Superior temporal gyrus (tissue), 1 donor: ENCODE measurements around the gene DENND4B.
"Not testable (repeated sequence)": the region's sequence is repeated elsewhere in the genome, so short reads cannot be mapped to it uniquely, and the experiment has no call there.

ENCODE experiments used
- DNase-seq: peaks from one replicate; pipeline ENCODE4 v3.0.0-alpha.2; 2016; ENCODE audit errors: extremely low spot score

Gene DENND4B

DNA sequence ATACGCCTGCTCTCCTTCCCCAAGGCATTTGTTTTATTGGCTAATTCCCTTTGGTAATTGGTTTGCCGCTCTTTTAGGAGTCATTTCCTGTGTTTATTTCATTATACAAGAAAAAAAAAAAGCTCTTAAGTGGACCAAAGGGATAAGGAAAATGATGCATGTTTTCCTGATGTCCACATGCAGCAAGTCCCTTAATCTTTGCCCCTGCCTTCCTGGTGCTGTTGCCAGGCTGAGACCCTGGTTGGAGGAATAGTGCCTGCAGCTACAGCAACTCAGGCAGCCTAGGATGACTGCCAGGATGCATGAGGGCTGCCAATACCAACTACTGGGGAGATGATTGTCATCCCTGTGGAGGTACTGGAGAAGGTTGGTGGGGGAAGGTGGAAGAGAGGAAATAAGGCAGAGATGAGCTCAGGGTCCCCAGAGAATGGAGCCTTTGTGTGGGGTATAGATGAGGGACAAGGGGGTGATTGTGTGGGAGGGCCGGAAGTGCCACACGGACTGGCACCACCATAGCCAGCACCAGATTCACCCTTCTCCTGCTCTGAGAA, 17.7 kb downstream of the DENND4B start:
- DNase-seq = peak; percentile 94

DNA sequence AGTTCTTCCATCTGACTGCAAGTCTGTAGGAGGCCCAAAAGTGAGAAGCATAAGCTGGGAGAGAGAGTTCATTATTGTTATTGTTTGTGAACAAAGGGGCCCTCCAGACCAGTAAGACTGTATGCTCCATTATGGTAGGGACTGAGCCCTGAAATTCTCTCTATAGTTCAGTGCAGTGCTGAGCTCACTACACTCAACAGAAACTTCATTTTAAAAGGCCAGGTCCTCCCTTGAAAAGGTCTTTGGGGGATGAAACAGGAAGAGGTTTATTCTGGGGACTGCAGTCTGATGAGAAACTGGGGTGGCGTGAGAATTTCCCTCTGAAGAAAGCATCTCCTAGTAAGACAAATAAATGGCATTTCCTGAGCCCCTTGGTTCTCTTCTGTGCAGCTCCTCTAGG, 18.3 kb downstream of the DENND4B start:
- peak; percentile 54 for DNase-seq

DNA sequence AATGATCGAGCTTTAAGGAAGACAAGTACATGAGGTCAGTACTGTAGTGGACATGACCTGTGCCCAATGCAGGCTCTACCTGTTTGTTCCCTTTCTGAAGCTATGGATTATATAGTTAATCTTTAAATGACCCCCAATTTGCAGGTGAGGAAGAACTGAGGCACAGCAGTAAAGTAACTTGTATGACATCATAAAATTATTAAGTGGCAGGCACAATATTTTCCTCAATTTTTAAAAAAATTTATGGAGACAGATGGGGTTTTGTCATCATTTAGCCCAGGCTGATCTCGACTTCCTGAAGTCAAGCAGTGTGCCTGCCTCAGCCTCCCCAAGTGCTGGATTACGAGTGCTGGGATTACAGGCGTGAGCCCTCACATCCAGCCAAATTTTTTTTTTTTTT, 20.1 kb downstream of the DENND4B start:
- no peak for DNase-seq

DNA sequence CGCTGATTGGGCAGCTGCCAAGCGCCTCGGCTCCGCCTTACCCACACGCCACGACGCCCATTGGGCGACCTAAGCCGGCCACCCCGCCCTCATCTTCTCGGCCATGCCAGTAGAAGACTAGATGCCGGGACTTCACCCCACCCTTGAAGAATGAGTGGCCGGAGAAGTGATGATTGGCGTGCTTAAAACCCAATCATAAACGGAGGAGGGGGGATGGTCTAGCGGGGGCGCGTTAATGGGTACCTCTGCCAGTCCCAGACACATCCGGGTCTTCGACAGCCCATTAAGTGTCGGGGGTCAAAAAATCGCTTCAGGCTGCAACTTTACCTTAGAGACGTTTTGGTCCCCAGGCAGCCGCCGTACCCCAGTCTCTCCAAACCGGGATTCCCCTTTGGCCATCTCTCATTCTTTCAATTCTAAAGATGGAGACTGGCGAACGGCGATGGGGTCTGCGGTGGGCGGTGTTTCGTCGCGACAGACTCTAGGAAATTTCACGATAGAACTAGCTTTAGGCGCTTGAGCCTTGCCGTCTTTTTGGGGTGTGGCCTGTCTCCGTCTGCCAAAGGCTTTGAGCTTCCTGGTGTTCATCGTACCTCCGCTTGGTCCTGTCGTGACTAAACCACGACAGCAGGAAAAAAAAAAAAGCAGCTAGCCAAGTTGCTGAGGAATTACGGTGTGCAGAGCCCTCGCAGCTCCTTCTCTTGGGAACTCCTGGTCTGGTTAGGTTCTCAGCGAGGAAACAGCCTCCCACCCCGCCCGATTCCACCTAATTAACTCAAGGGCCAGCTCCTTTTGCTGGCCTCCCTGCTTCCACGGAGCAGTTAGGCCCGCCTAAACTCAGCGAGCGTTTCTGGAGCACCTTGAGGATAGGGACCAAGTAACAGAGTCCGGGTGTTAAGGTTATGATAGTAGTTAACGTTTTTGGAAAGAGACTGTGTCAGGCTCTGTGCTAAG, 23.3 kb downstream of the DENND4B start, which contains the start of gene GATAD2B:
Gene GATAD2B (minus strand): TSS at position 1 of the 954 bp plus-strand sequence. CDS start 94,625 bp downstream, outside the sequence.
- DNase-seq = peak; percentile 100

DNA sequence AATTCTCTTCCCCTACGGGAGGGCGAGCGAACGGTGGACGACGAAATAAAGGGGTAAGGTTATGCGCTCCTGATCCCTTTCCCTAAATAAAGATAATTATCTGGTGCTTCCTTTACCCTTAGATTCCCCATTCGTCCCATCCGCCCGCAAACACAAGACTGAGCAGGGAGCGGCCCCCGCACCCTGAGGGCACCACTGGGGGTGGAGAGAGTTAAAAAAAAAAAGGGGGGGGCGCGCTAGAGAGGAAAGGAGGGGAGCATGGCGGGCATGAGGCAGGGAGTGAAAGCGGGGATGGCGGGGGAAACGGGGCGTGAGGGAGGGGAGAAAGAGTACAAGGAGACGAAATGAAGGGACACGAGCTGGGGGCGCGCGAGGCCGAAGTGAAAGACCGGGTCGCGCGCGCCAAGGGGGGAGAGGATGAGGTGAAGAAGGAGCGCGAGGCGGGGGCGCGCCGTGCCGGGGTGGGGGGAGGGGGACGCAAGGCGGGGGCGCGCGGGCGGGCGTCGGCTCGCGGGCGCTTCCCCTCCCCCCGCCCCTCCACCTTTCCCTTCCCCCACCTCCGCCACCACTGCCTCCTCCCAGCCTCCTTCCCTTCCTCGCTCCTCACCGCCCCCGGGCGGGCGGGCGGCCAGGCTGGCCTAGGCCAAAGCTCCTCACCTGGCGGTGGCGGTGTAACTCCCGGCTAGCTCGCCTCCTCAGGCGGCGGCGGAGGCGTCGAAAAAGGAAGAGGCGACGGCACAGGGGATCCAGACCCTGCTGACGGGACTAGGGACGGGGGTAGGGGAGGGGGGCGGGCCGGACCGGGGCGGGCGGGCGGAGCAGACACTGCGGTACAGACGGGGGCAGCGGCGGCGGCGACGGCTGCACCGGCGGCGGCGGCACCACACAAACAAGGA, 24.2 kb downstream of the DENND4B start:
- no peak for DNase-seq

DNA sequence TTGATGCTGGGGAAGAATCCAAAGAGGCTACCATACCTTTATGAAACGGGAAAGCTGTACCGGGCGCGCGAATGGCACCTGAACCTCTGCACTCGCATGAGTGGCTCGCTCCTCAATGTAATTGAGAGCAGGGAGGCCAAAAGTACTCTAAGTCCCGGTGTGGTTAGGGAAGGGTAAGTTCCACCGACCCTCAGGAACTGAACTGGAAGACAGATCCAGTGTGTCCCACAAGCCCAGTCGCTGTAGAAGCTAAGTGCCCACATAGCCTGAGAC, 24.8 kb downstream of the DENND4B start:
- DNase-seq = peak; percentile 29

DNA sequence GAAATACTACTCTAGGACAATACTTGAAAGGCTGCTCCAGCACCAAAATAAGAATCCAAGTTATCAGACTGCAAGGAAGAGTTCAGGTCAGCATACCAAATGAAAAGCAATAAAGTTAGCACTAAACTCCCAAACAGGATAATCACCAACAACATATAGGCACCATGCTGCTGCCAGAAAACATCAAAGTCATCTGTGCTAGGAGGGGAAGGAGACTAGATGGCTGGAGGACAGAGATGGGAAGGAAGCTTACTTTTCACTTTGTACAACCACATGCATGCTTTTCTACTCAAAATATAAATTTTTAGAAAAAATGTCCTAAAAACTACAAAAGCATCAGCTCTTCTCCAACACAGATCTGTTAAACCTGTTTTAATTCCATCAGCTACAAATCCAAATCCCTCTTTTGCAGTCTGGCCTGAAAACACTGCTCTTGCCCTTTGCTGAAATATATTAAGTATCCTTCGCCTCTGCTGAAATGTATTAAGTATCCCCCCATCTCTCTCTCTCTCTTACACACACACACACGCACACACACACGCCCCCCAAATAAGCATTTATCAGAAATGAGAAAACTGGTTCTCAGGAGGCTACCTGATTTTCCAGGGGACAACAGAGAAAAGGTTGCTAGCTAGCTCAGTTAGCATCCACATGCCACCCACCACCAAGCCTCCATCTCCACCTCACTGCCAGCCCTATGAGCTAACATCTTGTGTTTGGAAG, 25.3 kb downstream of the DENND4B start:
- DNase-seq = no peak

DNA sequence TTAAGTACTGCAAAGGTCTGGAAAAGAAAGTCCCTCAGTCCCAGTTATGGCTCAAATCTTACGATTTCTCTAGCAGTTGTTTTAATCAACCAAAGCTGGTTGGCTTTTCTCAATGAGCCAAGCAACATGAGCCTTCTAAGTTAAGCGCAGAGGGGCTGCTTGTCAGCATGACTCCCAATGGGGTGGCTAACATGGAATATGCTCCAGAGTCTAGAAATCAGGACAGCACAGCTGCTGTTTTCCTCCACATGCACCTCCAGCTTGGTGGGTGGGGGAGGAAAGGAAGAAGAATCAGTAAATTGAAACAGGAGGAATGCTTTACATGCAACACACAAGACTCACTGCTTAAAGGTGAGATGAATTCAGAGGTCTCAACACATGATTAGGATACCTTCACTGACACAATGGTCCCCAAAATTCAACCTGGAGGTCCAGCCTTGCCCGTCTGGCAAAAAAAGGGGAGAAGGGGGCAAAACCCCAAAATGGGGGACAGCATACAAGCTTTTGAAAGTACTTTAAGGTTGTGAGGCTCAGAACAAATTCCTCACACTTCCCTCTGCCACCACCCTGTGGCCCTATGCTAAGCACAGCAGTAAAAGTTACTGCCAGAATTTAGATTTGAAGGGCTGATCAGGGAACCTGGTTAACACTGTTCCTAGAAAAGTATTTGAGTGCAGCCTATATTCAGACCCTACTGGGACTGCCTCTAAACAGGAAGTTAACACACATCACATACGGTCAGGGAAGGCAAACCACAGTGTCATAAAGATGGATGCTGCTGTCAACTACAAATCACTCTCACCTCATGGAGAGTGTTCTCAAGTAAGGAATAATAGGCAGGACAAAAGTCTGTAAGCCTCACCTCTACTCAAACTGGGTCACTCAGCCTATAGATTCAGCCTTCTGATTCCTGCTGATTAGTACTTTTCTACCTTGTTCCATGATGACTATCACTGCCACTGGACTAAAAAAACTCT, 26.4 kb downstream of the DENND4B start:
- peak; percentile 38 for DNase-seq

DNA sequence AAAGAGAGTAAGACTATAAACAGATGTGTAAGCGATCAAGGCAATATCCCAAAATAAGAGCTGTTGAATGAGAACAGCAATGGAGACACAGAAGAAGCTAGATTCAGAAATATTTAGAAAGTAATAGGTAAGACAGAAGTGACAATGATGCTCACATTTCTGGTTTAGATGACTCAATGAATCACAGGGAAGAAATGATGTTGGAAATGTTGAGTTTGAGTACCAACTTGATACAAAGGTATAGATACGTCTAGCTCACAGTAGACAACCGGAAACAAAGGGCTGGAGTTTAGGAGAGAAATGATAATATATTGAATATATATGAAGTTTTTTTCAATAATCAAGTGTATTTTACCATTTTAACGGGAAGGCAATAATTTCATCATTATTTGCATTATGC, 30.2 kb downstream of the DENND4B start:
- DNase-seq = no peak

DNA sequence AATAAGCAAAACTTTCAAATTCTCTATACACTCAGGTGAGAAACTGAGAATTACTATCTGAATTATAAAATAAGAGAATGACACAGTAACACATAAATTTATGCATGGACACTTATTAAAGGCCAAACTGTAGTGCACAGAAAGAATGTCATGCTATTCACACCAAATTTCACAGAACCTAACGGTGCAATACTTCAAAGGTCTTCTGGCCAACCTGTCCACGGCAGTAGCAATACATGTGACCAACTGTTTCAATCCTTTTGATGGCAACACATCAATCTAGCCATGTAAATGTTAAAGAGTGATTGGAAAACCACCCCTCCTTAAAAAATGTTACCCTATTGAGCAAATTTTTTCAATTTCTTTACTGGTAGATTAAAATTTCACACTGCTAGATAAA, 34.2 kb downstream of the DENND4B start:
- DNase-seq = no peak

DNA sequence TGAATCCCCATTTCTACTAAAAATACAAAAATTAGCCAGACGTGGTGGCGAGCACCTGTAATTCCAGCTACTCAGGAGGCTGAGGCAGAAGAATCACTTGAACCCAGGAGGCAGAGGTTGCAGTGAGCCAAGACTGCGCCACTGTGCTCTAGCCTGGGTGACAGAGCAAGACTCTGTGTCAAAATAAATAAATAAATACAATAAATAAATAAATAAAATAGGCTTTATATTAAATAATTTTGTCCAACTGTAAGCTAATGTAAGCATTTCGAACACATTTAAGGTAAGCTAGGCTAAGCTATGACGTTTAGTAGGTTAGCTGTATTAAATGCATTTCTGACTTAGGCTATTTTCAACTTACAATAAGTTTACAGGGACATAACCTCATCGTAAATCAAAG, 36.0 kb downstream of the DENND4B start:
- not testable (repeated sequence) for DNase-seq

DNA sequence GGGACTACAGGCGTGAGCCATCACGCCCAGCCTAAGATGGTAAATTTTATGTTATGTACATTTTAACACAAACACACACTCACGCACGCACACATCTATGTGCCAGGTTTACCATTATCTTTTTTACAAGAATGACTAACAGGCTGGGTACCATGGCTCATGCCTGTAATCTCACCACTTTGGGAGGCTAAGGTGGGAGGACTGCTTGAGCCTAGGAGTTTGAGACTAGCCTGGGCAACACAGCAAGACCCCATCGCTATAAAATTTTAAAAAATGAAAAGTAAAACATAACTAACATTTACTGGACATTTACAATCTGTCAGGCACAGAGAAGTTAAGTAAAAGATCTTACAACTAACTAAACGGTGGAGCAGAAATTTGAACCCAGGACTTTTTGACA, 38.4 kb downstream of the DENND4B start:
- DNase-seq = no peak

DNA sequence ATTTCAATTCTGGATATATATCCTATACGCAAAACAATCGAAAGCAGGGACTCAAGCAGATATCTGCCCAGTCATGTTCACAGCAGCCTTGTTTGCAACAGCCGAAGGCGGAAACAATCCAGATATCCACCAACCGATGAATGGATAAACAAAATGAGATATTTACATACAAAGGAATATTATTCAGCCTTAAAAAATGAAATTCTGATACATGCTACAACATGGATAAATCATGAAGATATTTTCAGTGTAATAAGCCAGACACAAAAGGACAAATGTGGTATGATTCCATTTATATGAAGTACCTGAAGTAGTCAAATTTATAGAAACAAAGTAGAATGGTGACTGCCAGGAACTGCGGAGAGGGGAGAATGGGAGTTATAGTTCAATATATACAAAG, 39.4 kb downstream of the DENND4B start:
- no peak for DNase-seq

DNA sequence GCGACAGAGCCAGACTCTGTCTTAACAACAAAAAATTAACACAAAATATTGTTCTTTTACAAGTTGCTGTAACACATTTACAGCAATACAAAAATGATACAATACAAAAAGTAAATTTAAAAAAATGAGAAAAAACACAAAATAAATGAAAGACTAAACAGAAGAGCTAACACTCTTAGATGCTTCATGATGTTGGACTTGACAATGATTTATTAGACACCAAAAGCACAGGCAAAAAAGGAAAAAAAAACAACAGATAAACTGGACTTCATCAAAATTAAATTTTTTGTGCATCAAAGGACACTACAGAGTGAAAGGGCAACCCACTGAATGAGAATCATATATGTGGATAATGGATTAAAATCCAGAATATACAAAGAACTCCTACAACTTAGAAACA, 40.1 kb downstream of the DENND4B start:
- no peak for DNase-seq

DNA sequence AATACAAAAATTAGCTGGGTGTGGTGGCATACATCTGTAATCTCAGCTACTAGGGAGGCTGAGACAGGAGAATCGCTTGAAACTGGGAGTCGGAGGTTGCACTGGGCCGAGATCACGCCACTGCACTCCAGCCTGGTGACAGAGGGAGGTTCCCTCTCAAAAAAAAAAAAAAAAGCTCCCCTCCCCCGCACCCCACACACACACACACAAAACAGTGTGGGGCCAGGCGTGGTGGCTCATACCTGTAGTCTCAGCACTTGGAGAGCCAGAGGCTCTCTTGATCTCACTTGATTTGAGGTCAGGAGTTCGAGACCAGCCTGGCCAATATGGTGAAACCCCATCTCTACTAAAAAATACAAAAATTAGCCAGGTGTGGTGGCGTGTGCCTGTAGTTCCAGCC, 40.6 kb downstream of the DENND4B start:
- DNase-seq = not testable (repeated sequence)

DNA sequence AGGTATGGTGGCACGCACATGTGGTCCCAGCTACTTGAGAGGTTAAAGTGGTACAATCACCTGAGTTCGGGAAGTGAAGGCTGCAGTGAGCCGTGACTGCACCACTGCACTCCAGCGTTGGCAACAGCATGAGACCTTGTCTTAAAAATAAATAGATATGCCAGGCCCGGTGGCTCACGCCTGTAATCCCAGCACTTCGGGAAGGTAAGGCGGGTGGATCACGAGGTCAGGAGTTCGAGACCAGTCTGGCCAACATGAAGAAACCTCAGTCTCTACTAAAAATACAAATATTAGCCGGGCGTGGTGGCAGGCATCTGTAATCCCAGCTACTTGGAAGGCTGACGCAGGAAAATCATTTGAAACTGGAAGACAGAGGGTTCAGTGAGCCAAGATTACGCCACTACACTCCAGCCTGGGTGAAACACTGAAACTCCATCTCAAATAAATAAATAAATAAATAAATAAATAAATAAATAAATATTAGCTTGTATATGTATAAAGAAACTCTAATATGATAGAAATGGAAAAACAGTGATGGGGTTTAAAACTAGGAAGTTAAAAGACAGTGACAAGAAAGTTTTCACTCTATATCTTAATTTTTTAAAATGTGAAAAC, 42.6 kb downstream of the DENND4B start:
- DNase-seq = no peak

DNA sequence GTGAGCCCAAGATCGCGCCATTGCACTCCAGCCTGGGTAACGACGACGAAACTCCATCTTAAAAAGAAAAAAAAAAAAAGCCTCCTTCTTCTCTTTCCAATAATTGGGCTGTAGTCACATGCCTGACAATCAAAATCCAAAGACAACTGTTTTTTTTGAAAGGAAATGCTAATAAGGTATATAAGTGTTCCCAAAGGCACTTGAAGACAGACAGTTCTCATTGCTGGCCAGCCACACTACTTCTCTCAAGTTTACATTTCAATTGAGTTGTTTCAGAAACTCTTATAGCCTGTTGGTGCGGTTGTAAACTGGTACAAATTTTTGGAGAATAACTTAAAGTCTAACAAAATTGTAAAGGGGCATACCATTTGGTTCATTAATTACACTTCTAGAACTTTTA, 47.0 kb downstream of the DENND4B start:
- no peak for DNase-seq

DNA sequence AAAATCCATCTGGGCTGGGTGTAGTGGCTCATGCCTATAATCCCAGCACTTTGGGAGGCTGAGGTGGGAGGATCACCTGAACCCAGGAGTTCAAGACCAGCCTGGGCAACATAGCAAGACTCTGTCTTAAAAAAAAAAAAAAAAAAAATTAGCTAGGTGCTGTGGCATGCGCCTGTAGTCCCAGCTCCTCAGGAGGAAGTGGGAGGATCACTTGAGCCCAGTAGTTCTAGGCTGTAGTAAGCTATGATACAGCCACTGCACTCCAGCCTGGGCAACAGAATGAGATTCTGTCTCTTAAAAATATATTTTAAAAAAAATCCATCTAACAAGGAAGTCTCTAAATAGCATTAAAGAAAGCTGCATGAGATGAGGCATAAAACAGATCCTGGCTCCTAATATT, 50.7 kb downstream of the DENND4B start:
- not testable (repeated sequence) for DNase-seq

DNA sequence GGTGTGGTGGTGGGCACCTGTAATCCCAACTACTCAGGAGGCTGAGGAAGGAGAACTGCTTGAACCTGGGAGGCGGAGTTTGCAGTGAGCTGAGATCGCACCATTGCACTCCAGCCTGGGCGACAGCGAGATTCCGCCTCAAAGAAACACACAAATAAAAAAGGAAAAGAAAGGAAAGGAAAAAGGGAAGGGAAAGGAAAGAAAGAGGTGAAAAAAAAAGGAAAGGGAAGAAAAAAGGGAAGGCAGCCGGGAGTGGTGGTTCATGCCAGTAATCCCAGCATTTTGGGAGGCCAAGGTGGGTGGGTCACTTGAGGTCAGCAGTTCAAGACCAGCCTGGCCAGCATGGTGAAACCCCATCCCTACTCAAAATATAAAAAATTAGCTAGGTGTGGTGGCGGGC, 55.5 kb downstream of the DENND4B start:
- not testable (repeated sequence) for DNase-seq

DNA sequence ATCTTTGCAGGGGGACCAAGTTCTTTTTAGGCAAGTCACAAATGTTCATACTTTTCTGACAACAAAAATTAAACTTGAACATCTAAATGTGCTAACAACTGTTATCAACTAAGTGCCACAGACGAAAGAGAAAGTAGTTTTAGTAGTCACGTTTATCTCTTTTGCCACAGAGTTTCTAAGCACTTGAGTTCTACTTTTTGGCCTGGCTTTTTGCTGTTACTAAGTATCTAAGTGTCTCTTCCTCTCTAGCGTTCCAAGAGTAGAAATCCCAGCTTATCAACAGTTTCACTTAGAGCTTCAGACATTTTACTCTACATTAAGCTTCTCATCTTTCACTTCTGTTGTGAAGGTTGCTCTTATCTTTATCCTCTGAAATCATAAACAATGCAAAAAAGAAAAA, 58.0 kb downstream of the DENND4B start:
- DNase-seq = peak; percentile 6
